ENCODE data around the gene WDR86. TPM values are rescaled to one million over a fixed set of nuclear protein-coding genes. Genes with fewer than 3 reads are reported as not detected.

WDR86 gene
- total RNA-seq, 1 donor: 1.1 TPM

- no peak for DNase-seq (ENCODE audit: low read depth in 2 of 3, low spot score in 2 of 3)
Observed at GRCh38 chr7:151440799-151441445, 31.1 kb upstream of the WDR86 start.

- no peak for DNase-seq (ENCODE audit: low read depth in 2 of 3, low spot score in 2 of 3)
Observed at GRCh38 chr7:151439855-151440798, 30.3 kb upstream of the WDR86 start, which contains the start of gene CRYGN. Gene CRYGN (minus strand): TSS chr7:151440141. CDS start chr7:151439917, 224 bp downstream.

GRCh38 chr7:151438864-151439601 lies 29.2 kb upstream of the WDR86 start:
- no peak for DNase-seq (ENCODE audit: low read depth in 2 of 3, low spot score in 2 of 3)

DNA sequence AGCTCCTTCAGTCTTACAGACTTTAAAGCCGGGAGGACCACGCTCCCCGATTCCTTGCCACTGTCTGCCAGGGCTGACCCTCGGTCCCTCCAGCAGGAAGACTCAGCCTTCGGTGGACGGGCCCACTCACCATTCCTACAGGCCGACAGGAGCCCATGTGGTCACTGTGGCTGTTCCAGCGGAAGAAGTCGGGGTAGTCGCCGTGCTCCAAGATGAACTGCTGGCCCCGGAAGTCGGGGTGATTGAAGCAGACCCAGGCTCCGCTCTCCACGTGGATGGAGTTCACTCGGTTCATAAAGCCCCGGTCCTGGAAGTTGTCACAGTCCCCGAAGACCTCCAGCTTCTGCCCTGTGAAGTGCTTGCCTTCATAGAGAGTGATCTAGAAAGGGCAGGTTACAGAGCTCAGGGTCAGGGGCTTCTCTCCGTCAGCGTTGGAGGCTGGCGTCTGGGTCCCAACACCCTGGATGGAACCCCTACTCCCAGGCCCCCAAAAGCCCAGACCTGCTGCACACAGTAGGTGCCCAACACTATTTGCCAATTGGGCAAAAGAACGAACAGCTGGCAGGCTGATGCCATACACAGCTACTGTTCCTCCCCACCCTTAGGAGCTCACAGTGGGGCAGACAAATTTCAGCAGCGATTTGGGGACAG lies 28.2 kb upstream of the WDR86 start:
- DNase-seq (ENCODE audit: low read depth in 2 of 3, low spot score in 2 of 3): no peak

GRCh38 chr7:151437159-151437553 lies 27.3 kb upstream of the WDR86 start:
- no peak for DNase-seq (ENCODE audit: low read depth in 2 of 3, low spot score in 2 of 3)

- no peak for DNase-seq (ENCODE audit: low read depth in 2 of 3, low spot score in 2 of 3)
Observed at GRCh38 chr7:151436446-151437158, 26.8 kb upstream of the WDR86 start.

DNA sequence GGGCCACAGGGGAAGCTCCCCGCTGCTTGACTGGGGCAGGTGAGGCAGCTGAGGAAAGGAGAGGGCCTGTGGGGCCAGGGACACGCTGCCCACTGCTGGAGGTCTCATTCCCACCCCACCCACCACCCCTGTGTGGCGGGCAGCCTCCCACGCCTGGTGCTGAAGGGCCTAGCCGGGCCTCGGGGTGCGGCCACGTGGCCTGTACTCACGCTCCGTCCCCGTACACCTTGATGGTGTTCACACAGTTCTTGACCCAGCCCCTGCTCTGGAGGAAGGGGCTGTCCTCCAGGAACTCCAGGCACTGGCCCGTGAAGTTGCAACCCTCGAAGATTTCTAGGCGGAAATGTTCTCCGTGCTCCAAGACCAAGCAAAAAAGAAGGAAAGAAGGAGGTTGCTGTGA lies 26.1 kb upstream of the WDR86 start:
- DNase-seq (ENCODE audit: low read depth in 2 of 3, low spot score in 2 of 3): no peak

GRCh38 chr7:151435103-151435916 lies 25.5 kb upstream of the WDR86 start:
- DNase-seq (ENCODE audit: low read depth in 2 of 3, low spot score in 2 of 3): no peak

DNA sequence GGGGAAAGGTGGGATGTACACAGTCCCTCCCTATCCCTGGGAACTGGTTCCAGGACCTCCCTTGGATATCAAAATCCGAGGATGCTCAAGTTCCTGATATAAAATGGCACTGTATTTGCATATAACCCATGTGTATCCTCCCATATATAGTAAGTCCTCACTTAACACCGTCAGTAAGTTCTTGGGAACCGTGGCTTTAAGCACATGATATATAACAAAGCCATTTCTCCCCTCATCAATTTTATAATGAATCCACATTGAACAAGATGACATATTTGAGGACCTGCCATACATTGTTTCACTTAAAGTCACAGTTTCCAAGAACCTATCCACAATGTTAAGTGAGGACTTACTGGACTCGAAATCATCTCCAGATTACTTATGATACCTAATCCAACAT lies 24.7 kb upstream of the WDR86 start:
- DNase-seq (ENCODE audit: low read depth in 2 of 3, low spot score in 2 of 3): no peak

GRCh38 chr7:151433721-151434400 lies 24.0 kb upstream of the WDR86 start:
- no peak for DNase-seq (ENCODE audit: low read depth in 2 of 3, low spot score in 2 of 3)

DNA sequence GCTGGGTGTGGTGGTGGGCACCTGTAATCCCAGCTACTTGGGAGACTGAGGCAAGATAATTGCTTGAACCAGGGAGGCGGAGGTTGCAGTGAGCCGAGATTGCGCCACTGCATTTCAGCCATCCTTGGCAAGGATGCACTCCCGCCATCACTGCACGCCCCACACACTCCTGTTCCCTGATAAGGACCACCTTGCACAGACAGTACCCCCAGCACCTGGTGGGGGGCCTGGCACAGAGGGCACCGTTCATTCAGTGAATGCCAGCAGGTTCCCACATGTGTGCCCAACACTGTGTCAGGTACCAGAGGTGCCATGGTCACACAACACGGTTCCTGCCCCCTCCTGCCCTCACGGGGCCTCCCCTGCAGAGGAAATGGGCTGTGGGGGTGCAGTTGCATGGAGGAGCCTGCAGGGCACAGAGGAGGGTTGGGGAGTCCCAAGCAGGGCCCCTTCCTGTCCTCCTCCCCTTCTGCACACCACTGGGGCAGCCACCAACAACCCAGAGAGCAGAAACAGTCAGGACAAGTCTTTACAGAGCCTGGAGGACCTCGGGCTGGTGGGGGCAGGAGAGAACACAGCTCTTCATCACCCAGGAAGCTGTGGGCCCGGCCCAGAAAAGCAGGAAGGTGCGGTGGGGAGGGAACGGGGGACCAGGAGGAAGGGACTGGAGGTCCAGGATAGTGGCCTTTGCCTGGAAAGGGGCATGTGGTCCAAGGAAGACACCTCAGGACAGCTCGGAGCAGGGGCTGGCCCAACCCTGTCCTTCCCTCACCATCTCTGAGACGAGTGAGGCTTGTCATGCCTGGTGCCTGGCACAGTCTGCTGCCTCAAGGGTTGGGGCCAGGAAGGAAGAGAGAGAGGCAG lies 23.1 kb upstream of the WDR86 start:
- peak in 1 of 3 donors; percentile 41 for DNase-seq (ENCODE audit: low read depth in 2 of 3, low spot score in 2 of 3)

DNA sequence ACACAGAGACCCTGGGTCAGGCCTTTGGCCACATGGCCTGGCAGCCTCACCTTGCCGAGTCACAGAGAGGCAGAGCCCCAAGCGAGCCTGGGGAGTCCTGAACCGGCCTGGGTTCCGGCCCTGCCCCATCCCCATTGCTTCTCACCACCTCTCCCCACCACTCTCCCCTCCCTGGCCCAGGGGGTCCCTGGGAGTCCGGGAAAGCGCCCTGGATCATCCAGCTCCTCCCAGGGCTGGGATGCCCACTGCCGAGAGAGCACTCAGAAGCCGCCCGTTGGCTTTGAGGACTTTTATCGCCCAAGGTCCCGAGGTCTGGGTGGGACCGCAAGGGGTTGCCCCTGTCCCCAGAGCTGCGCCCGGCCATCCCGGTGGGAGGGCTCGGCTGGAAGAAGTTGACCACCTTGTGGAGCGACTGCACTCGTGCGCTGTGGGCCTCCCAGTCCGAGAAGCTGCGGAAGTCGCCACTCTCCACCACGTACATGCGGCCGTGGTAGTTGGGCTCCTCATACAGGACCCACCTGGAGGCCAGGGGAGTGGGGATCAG lies 22.0 kb upstream of the WDR86 start:
- DNase-seq (ENCODE audit: low read depth in 2 of 3, low spot score in 2 of 3): no peak

DNA sequence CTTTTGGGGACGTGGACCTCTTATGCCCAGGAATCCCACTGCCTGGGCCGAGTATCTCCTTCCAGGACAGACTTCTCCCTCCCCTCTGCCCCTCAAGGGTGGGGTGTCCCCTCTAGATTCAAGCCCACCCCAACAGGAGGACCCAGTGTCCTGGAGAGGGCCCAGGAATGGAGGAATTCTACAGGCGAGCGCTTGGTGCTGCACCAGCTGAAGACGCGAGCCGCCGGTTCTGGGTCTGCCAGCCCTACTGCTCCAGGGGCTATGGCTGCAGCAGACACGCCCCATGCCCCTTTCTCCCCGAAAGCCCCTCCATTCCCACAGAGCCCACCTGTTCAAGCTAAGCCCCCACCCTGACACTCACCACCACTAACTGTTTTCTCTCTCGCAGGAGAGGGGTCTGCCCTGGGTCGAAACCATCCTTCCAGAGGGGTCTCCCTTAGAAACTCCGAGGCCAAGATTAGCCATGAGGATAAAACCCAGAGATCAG lies 21.5 kb upstream of the WDR86 start:
- no peak for DNase-seq (ENCODE audit: low read depth in 2 of 3, low spot score in 2 of 3)

DNA sequence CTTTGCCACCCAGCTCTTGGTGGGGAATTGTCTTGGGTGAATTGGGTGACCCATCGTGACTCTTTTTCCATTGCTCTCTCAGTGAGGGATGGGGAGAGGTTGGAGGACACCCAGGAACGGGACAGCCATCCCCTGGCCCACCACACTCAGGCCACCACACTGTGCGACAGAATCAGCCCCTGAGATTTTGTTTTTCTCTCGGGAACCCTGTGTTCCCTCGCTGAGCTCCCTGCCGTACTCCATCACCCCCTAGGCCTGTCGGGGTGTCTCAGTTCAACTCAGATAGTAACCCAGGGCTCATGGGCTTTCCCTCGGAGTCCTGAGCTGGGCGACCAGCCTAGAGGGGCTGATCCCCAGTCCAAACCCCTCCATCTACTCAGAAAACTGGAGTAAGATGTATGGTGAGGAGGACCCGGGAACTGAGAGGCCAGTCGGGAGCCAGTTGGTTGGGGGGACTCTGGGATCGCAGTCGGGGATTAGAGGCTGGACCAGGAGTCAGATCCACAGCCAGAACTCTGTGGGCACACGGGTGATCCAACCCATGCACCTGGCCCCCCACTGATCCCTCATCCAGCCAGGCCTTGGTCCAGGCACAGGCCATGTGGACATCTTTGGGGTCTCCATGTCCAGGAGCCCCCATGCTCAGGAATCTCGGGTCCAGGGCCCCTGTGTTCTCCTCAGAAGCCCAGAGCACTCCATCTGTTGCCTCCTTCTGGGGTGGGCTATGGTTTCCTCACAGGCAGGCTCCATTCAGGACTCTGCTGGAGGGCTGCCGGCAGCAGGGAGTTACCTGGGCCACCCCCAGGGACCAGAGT lies 20.8 kb upstream of the WDR86 start:
- DNase-seq (ENCODE audit: low read depth in 2 of 3, low spot score in 2 of 3): no peak

- peak; percentile 29 to 60 (median 39) for DNase-seq (ENCODE audit: low read depth in 2 of 3, low spot score in 2 of 3)
Observed at GRCh38 chr7:151429560-151430331, 19.9 kb upstream of the WDR86 start.

- no peak for DNase-seq (ENCODE audit: low read depth in 2 of 3, low spot score in 2 of 3)
Observed at GRCh38 chr7:151429237-151429559, 19.4 kb upstream of the WDR86 start.

All from hematopoietic multipotent progenitor cell (in vitro differentiated cells).